HPDE6-E6E7 (cell line): Measurements from ENCODE around the gene HNRNPH2.
A peak's percentile ranks its signal among the peaks of the same experiment; 100 is the strongest.

Source experiments
- DNase-seq: peaks from one replicate; pipeline ENCODE4 v3.0.0; 2011; ENCODE audit warnings: missing footprints; ENCODE audit errors: extremely low spot score

Gene HNRNPH2

GRCh38 chrX:101407748-101408531, at the start of gene HNRNPH2, which contains the start of gene GLA:
Gene HNRNPH2 (plus strand): TSS chrX:101408222. CDS start chrX:101411989, 3,767 bp downstream.
Gene GLA (minus strand): TSS chrX:101407925. CDS start chrX:101407903, 22 bp downstream.
- DNase-seq, result peak; percentile 59

DNA sequence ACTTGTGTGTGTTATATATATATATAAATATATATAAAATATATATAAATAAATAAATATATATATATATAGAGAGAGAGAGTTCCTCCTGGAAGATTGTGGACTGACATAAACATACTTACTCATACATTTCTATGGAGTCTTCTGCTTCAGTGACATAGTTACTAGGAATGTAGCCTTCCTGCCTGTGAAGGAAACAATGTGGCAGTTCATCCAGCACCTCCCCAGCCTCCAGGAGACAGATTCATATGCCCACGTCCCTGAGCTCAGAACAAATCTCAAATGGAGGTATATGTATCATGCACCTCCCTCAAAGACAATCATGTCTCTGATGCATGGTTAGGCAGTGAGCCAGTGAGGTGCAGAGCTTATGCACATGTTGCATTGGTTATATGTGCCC, 48.1 kb upstream of the HNRNPH2 start:
- no peak for DNase-seq

DNA sequence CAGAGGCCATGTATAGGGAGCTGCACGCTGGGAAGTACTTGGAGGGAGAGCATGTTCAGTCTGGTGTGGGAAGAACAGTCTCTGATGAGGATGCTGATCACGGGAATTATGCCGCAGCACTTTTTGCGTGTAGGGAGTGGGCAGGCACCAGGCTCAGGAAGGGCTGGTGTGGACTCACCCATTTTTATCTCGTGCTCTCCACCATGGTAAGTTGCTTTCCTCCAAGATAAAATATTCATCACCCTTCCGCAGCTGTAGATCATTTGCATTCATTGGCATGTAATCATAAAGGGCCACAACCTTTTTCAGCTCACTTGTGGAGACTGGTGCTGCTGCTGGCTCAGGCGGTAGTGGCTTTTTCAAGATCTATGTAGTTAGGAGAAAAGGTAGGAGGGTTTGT, 47.6 kb upstream of the HNRNPH2 start:
- DNase-seq, result no peak

GRCh38 chrX:101362116-101362515, 45.9 kb upstream of the HNRNPH2 start:
- no peak for DNase-seq

GRCh38 chrX:101362757-101363156, 45.3 kb upstream of the HNRNPH2 start:
- no peak for DNase-seq

GRCh38 chrX:101365301-101365795, 42.7 kb upstream of the HNRNPH2 start:
- DNase-seq, result no peak

GRCh38 chrX:101368800-101369199, 39.2 kb upstream of the HNRNPH2 start:
- DNase-seq, result no peak

GRCh38 chrX:101369687-101370086, 38.3 kb upstream of the HNRNPH2 start:
- no peak for DNase-seq

GRCh38 chrX:101370888-101371504, 37.0 kb upstream of the HNRNPH2 start:
- no peak for DNase-seq

DNA sequence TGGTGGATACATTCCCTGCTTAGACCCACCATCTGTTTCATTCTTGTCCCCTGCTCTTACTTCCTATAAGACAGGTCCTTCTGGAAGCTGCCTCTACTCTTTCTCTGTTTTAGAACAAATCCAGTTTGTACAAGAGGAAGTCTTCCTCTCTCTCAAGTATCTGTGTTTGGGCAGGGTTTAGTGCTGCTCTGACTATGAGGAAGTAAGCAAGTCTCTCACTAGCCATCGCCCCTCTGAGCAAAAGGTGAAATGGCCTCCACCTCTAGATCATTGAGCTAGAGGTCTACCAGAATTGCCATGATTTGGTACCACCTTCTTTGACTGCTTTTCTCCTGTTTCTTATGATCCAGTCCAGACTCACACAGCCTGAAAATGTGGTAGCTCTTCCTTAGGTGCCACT, 30.5 kb upstream of the HNRNPH2 start:
- DNase-seq, result no peak

DNA sequence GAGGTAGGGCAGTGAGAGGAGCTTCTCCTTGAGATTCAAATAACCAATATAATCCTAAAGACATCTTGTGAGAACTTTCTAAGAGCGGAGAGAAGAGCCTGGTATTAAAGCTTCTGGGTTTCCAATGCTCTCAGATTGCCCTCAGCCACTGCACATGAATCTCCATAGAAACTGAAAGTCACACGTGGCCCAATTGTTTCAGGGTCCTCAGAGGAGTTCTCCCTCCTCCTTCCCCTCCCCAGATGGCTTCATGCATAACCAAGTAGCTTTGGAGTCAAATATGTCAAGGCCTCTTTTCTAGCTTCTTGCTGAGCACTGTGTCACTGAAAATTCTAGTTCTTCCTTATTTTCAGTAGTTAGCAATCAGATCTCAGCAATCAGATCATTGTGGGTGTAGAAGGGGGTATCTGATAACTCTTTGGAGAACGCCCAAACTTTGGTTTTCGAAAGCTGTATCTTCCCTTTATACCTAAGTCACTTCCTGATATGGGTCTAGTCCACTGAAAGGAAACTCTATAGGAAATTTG, 24.3 kb upstream of the HNRNPH2 start:
- no peak for DNase-seq

DNA sequence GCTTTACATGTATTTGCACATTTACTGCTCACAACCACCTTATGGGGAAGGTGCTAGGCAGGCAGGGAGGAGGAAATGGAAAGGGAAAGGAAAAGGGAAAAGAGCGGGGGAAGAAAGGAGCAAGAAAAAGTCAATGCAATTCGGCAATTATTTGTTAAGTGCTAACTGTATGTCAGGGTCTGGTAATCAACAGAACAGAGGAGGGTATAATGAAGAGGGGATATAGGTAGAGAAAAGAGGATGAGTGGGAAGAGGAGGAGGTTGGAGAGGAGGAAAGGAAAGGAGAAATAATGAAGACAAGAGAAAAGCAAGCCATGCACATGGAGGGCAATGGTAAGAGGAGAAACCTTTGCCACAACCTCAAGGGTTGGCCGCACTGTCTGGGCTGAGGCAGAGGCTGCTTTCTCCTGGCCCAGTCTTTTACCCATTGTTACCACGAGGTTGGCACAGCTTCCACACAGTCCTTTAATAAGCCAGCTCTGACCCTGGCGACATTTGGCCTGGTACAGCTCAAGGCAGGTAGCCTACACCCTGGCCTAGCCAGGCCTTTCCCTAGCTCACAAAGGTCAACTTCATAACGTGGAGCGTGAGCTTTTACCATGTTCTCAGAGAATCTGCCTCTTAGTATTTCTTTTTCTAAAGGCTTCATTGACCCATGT, 22.9 kb upstream of the HNRNPH2 start:
- DNase-seq, result no peak

DNA sequence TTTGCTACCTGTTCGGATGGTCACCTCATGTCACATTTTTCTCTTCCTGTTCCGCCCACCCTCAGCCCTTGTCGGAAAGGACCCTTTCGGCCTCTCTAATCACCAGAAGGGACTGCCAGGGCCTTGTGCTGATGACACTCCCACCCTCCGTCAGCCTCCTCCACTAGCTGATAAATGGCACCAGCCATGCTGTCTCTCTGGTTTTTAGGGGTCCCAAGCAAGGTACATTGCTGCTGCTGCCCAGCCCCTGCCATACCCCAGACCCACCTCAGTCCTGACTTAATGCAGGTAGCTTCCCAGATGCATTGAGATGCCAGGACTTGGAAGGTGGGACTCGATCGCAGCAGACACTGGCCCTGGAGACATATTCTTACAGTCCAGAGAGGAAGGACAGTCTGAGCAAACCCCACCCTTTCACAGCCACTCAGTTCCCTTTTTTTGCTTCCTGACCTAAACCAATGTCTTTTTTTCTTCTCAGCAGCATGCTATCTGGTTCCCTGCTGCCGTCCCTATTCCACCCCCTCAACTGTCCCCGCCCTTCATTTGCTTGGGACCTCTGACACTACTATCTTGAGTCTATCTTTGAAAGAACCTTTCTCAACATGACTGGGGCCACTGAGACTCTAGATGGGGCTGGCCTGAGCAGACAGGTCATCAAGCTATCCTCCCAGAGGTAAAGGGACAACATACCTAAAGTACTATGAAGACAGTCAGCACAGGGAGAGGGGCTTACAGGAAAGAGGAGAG, 22.1 kb upstream of the HNRNPH2 start, which contains the start of gene BTK:
Gene BTK (minus strand): TSS at position 397 of the 747 bp plus-strand sequence. CDS start 10,907 bp downstream, outside the sequence.
- DNase-seq, result no peak

DNA sequence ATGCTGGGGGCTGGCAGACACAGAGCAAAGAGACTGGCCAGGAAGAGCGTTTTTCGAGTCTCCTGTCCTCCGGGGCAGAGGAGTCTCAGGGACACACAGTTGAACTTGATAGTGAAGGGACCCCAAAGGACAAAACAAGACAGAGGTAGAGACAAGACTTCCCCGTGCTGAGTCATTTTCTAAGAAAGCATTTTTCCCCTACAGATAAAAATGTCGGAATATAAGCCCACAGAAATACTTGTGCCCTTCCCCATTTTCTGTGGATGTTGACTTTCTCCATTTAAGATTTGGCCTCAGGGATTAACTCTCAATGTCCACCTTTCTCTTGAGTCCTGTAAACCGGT, 21.5 kb upstream of the HNRNPH2 start:
- DNase-seq, result no peak

- no peak for DNase-seq
These were observed 19.4 kb upstream of the HNRNPH2 start for GRCh38 chrX:101388604-101389003.

- DNase-seq, result peak; percentile 71
These were observed 17.1 kb upstream of the HNRNPH2 start, which contains the start of gene RPL36A for GRCh38 chrX:101390664-101391525. Gene RPL36A (plus strand): TSS chrX:101391011. CDS start chrX:101391044, 33 bp downstream.

DNA sequence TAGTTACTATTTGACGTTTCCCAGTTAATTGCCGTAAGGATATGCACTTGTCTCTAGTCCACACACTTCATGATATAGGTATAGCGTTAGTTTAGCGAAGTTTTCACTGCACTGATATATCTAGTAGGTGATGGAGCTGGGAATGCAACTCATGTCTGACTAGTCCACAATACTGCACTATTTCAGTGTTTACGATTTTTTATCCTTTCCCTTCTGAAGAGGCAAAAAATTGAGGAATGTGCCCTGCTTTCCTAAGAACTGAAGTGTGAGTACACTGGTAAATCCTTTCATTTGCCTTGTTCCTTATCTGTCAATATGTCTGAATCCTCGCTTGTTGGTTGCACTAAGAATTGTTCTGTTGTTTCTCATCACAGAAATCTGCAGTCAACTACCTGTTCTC, 16.2 kb upstream of the HNRNPH2 start:
- DNase-seq, result no peak

DNA sequence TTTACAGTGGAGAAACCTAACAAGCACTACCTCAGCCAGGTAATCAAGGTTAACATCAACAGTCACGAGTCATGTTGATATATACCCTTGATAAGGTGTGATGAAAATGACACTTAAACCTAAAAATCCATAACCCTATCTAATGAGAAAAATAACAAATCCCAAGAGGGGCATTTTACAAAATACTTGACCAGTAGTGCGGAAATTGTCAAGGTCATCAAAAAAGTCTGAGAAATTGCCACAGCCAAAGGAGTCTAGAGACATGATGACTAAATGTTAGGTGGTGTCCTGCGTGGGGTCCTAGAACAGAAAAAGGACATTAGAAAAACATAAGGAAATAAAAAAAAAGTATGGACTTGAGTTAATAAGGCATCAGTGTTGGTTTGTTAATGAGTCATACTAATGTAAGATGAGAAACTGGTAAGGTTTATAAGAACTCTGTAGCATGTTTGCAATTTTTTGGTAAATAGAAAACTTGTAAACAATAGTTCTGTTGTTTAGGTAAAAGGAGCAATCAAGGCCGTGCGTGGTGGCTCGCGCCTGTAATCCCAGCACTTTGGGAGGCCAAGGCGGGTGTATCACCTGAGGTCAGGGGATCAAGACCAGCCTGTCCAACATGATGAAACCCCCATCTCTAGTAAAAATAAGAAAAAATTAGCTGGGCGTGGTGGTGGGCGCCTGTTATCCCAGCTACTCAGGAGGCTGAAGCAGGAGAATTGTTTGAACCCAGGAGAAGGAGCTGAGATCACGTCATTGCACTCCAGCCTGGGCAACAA, 14.3 kb upstream of the HNRNPH2 start:
- DNase-seq, result no peak

DNA sequence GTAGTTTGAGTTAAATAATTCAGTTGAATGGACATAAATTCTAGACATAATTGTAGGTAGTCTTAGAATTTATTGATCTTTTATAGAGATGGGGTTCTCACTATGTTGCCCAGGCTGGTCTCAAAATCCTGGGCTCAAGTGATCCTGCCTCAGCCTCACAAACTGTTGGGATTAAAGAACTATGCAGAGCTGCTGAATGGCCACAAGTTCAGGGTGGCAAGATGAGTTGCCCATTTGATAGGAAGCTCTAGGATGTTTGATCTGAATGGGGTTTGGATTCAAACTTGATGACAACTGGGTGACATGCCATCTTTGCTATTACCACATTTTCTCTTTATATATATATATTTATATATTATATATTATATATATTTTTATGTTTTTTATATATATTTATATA, 13.7 kb upstream of the HNRNPH2 start:
- DNase-seq, result no peak

- no peak for DNase-seq
These were observed 12.2 kb upstream of the HNRNPH2 start for GRCh38 chrX:101395789-101396188.
